Choroid plexus epithelial cell (primary cell): ENCODE measurements around the gene LDLRAD2.
A peak's percentile ranks its signal among the peaks of the same experiment; 100 is the strongest.

ENCODE experiments used
- DNase-seq: peaks from one replicate; pipeline ENCODE4 v3.0.0-alpha.2; 2010; ENCODE audit warnings: low read depth
- H3K4me3 ChIP-seq: 2 replicates; pipeline ENCODE4 v1.5.1; 2011; ENCODE audit warnings: low read depth, mild to moderate bottlenecking, control low read depth, low read length, moderate library complexity
- CTCF ChIP-seq: conservative IDR thresholded peaks from 2 replicates; pipeline ENCODE4 v1.5.1; 2011; ENCODE audit warnings: low read depth, mild to moderate bottlenecking, control low read depth, inconsistent platforms, low read length, moderate library complexity

LDLRAD2 gene

GRCh38 chr1:21860971-21861370 lies 48.9 kb downstream of the LDLRAD2 start:
- H3K4me3 ChIP-seq: no peak overlapping the region
- no peak for DNase-seq
- TF ChIP-seq CTCF: no peak

GRCh38 chr1:21861602-21862429 lies 49.8 kb downstream of the LDLRAD2 start:
- peak; percentile 38 for DNase-seq
- TF ChIP-seq CTCF: no peak
- H3K4me3 ChIP-seq: no peak overlapping the region

GRCh38 chr1:21863981-21864380 lies 51.9 kb downstream of the LDLRAD2 start:
- no peak for TF ChIP-seq CTCF
- DNase-seq: no peak
- H3K4me3 ChIP-seq: no peak overlapping the region

GRCh38 chr1:21864730-21865129 lies 52.7 kb downstream of the LDLRAD2 start:
- no peak overlapping the region for H3K4me3 ChIP-seq
- no peak for TF ChIP-seq CTCF

GRCh38 chr1:21865609-21865942 lies 53.5 kb downstream of the LDLRAD2 start:
- H3K4me3 ChIP-seq: no peak overlapping the region
- no peak for DNase-seq
- no peak for TF ChIP-seq CTCF

More at GRCh38 chr1:21864730-21865129, 52.7 kb downstream of the LDLRAD2 start:
- no peak for DNase-seq

- DNase-seq: peak; percentile 8
- peak; percentile 31 for TF ChIP-seq CTCF
- H3K4me3 ChIP-seq: no peak overlapping the region
Measured at GRCh38 chr1:21865943-21866706, 54.1 kb downstream of the LDLRAD2 start.
